GM12878 (cell line): ENCODE data around the gene MYO9B.

Experiments
- CEBPB ChIP-seq, 2 experiments: fragments of 150-350 bp in 1 of 2; IDR thresholded peaks; 2 replicates each; pipeline ENCODE4 v1.6.1; 2012 to 2014; ENCODE audit warnings: low read depth in 2 of 2, low read length in 2 of 2, borderline replicate concordance in 1 of 2, inconsistent platforms in 1 of 2
- EP300 ChIP-seq, 2 experiments: fragments of 150-350 bp in 1 of 2; IDR thresholded peaks; 2 replicates each; pipeline ENCODE4 v1.6.1; 2011 to 2012; ENCODE audit warnings: low read depth in 2 of 2, low read length in 2 of 2, borderline replicate concordance in 1 of 2, improper control_type of control experiment in 1 of 2, inconsistent platforms in 1 of 2; ENCODE audit not compliant: control insufficient read depth in 1 of 2
- EZH2 ChIP-seq: IDR thresholded peaks from 2 replicates; pipeline ENCODE4 v1.6.1; 2012; ENCODE audit warnings: low read depth, mild to moderate bottlenecking, control low read depth, inconsistent platforms, low read length, borderline replicate concordance; ENCODE audit not compliant: control insufficient read depth
- MXI1 ChIP-seq: fragments of 150-350 bp; IDR thresholded peaks from 2 replicates; pipeline ENCODE4 v1.6.1; 2011; ENCODE audit warnings: low read depth, mild to moderate bottlenecking, inconsistent platforms, low read length, improper control_type of control experiment
- NR2C2 ChIP-seq: IDR thresholded peaks from 2 replicates; pipeline ENCODE4 v1.6.1; 2011; ENCODE audit warnings: borderline replicate concordance, low read depth; ENCODE audit not compliant: control insufficient read depth, insufficient read length
- POLR2A ChIP-seq: IDR thresholded peaks from 2 replicates; pipeline ENCODE4 v1.6.1; 2011; ENCODE audit warnings: low read depth, mild to moderate bottlenecking, low read length
- SMC3 ChIP-seq: IDR thresholded peaks from 2 replicates; pipeline ENCODE4 v1.6.1; 2011; ENCODE audit warnings: low read length, improper control_type of control experiment, borderline replicate concordance
- SUZ12 ChIP-seq: fragments of 200-600 bp; sonication (generic); IDR thresholded peaks from one replicate; pipeline ENCODE4 v1.6.1; 2018; ENCODE audit warnings: antibody characterized with exemption, mild to moderate bottlenecking; ENCODE audit not compliant: unreplicated experiment
- TAF1 ChIP-seq: IDR thresholded peaks from 2 replicates; pipeline ENCODE4 v1.6.1; 2011; ENCODE audit warnings: mild to moderate bottlenecking, low read depth, low read length, borderline replicate concordance
- TARDBP ChIP-seq: IDR thresholded peaks from 2 replicates; pipeline ENCODE4 v1.6.1; 2016; ENCODE audit warnings: borderline replicate concordance
- TF ChIP-seq, protein P1 (sequence below): IDR thresholded peaks from 2 replicates; pipeline ENCODE4 v1.6.1; 2012; ENCODE audit warnings: low read depth, low read length, improper control_type of control experiment
- TF ChIP-seq, protein P2 (sequence below), 3 experiments: IDR thresholded peaks in 2 of 3; conservative IDR thresholded peaks in 1 of 3; 2 replicates each; pipeline ENCODE4 v1.5.1; 2011; ENCODE audit warnings: low read depth in 3 of 3, low read length in 3 of 3, mild to moderate bottlenecking in 3 of 3, control low read depth in 2 of 3, moderate library complexity in 2 of 3, inconsistent platforms in 1 of 3, mixed read lengths in 1 of 3; ENCODE audit not compliant: control insufficient read depth in 2 of 3, insufficient read depth in 1 of 3; ENCODE audit errors: extremely low read depth in 1 of 3
- TF ChIP-seq, protein P3 (sequence below): fragments of 450-650 bp; formaldehyde crosslinking; IDR thresholded peaks from 2 replicates; pipeline ENCODE4 v1.5.0; 2022; ENCODE audit warnings: mild to moderate bottlenecking, missing genetic modification characterization

- no peak; the same call in 1 of the 2 replicates for TF ChIP-seq POLR2A
- TF ChIP-seq, protein P1, sequence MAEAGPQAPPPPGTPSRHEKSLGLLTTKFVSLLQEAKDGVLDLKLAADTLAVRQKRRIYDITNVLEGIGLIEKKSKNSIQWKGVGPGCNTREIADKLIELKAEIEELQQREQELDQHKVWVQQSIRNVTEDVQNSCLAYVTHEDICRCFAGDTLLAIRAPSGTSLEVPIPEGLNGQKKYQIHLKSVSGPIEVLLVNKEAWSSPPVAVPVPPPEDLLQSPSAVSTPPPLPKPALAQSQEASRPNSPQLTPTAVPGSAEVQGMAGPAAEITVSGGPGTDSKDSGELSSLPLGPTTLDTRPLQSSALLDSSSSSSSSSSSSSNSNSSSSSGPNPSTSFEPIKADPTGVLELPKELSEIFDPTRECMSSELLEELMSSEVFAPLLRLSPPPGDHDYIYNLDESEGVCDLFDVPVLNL, result peak; percentile 39; the same call in 1 of the 2 replicates
- TF ChIP-seq TAF1, result no peak
- no peak for TF ChIP-seq EZH2
- TF ChIP-seq SUZ12, result no peak
- TF ChIP-seq, protein P2, sequence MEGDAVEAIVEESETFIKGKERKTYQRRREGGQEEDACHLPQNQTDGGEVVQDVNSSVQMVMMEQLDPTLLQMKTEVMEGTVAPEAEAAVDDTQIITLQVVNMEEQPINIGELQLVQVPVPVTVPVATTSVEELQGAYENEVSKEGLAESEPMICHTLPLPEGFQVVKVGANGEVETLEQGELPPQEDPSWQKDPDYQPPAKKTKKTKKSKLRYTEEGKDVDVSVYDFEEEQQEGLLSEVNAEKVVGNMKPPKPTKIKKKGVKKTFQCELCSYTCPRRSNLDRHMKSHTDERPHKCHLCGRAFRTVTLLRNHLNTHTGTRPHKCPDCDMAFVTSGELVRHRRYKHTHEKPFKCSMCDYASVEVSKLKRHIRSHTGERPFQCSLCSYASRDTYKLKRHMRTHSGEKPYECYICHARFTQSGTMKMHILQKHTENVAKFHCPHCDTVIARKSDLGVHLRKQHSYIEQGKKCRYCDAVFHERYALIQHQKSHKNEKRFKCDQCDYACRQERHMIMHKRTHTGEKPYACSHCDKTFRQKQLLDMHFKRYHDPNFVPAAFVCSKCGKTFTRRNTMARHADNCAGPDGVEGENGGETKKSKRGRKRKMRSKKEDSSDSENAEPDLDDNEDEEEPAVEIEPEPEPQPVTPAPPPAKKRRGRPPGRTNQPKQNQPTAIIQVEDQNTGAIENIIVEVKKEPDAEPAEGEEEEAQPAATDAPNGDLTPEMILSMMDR (IDR thresholded peaks at IDR 0.05 in 2 of 3, conservative IDR thresholded peaks at IDR 0.05 in 1 of 3; ENCODE audit: control insufficient read depth in 2 of 3, extremely low read depth in 1 of 3, insufficient read depth in 1 of 3, low read depth in 3 of 3, low read length in 3 of 3), result peak; percentile 61 to 78 (median 64); a peak in 5 of 6 replicates
- no peak for TF ChIP-seq NR2C2
- TF ChIP-seq, protein P3, sequence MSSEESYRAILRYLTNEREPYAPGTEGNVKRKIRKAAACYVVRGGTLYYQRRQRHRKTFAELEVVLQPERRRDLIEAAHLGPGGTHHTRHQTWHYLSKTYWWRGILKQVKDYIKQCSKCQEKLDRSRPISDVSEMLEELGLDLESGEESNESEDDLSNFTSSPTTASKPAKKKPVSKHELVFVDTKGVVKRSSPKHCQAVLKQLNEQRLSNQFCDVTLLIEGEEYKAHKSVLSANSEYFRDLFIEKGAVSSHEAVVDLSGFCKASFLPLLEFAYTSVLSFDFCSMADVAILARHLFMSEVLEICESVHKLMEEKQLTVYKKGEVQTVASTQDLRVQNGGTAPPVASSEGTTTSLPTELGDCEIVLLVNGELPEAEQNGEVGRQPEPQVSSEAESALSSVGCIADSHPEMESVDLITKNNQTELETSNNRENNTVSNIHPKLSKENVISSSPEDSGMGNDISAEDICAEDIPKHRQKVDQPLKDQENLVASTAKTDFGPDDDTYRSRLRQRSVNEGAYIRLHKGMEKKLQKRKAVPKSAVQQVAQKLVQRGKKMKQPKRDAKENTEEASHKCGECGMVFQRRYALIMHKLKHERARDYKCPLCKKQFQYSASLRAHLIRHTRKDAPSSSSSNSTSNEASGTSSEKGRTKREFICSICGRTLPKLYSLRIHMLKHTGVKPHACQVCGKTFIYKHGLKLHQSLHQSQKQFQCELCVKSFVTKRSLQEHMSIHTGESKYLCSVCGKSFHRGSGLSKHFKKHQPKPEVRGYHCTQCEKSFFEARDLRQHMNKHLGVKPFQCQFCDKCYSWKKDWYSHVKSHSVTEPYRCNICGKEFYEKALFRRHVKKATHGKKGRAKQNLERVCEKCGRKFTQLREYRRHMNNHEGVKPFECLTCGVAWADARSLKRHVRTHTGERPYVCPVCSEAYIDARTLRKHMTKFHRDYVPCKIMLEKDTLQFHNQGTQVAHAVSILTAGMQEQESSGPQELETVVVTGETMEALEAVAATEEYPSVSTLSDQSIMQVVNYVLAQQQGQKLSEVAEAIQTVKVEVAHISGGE (CRISPR knock-in tag), result no peak
- TF ChIP-seq TARDBP, result no peak
- TF ChIP-seq SMC3, result peak; percentile 59; the same call in 1 of the 2 replicates
- peak; percentile 90 for TF ChIP-seq MXI1
- TF ChIP-seq CEBPB (IDR thresholded peaks at IDR 0.05; ENCODE audit: borderline replicate concordance in 1 of 2, low read depth in 2 of 2, low read length in 2 of 2), result no peak
- peak in 1 of 2 experiments; percentile 30; a peak in 1 of 4 replicates for TF ChIP-seq EP300 (IDR thresholded peaks at IDR 0.05; ENCODE audit: borderline replicate concordance in 1 of 2, control insufficient read depth in 1 of 2, low read depth in 2 of 2, low read length in 2 of 2)
Observed at GRCh38 chr19:17079710-17080439, 4.3 kb downstream of the MYO9B start.
